ENCODE data around the gene RHBDD3. TPM values are rescaled to one million over a fixed set of nuclear protein-coding genes. Genes with fewer than 3 reads are reported as not detected.

The RHBDD3 gene
- 10 to 100 TPM; 17.6 to 20.5 TPM for total RNA-seq

DNA sequence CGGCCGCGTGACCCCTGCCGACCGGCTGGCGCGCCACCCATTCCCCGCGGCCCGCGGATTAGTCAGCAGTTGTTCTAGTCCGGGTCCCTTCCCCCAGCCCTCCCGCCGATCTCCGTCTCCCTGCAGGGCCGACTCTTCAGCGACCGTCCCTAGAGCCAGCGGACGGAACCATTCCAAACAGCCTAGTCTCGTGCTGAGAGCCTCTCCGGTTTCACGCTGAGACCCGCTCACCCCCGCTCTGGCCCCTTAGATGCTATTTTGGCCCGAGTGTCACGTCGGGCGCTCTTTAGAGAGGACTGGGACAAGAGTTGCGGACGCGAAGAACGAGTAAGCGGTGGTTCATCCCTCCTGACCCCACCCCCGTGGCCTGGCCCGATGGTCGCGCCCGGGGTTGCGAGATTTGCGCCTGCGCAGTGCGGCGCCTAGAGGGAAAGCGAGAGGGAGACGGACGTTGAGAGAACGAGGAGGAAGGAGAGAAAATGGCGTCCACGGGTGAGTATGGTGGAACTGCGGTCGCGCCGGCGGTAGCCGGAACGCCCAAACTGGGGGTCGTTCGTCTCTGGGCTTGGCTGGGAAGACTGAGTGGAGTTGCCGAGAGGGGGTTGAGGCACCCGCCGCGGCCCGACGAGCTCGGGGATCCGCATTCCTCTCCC lies at the start of gene RHBDD3, which contains the start of gene EWSR1:
RHBDD3 (minus strand) TSS at position 124 of the 653 bp plus-strand sequence. CDS start 2,355 bp downstream, outside the sequence.
EWSR1 (plus strand) TSS at position 411 of the 653 bp plus-strand sequence; CDS start at position 480, 69 bp downstream.
- Mint-ChIP-seq H3K36me3 (ENCODE audit: low read depth) (peaks cover 57% of the 10 kb centered on the region), H3K4me3 (peak within 1 kb of the TSS; percentile 99), H3K4me1 (ENCODE audit: low read depth) (peaks cover 39% of the 10 kb centered on the region), H3K9me3 (no peaks in the 10 kb centered on the region), H3K27ac (peak within 1 kb of the TSS; percentile 100), H3K27me3 (ENCODE audit: low read depth) (no peaks in the 10 kb centered on the region)
- CTCF ChIA-PET = no interaction called here
- intact Hi-C loops (cut with micrococcal nuclease) = loop anchor here (1.0 to 2.0 kb wide), 3 partner anchors 285 to 527 kb away; partner anchors contain the start of genes CHEK2, THOC5 and ZNRF3
- DNase-seq = peak; percentile 94

DNA sequence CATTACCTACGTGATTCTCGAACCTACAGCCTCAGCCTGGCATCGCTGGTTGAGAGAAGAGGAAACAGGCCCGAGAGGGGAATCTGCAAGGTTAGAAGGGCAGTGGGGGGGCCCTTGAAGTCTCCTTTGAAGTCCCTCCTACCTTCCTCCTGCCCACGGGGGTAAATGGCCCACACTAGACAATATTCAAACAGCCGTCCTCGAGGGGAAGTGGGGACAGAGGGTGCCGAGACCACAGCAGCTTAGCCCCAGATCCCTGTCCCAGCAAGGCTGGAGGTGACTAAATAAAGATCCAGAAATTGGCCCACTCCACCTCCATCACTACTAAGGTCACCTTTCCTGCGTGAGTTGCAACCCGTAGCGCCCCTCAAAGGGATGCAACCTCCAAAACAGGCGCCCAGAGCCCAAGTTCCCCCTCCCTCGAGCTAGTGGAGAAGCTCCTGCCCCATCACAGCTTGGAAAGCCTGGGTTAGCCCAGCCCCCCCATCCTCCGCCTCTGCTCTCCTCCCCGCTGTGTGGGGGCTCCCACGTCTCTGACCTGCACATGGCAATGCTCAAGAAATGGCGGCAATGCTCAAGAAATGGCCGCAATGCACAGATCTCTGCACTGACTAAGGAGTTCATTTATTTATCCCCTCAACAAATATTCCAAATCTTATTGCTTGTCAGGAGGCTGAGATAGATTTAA lies 48.5 kb upstream of the RHBDD3 start:
- H3K27ac Mint-ChIP-seq = no peak overlapping the region
- peaks cover 39% of the 10 kb centered on the region for H3K27me3 Mint-ChIP-seq (ENCODE audit: low read depth)
- intact Hi-C loops (cut with micrococcal nuclease) = no loop called here
- peaks cover 19% of the 10 kb centered on the region for H3K4me1 Mint-ChIP-seq (ENCODE audit: low read depth)
- CTCF ChIA-PET = no interaction called here
- H3K36me3 Mint-ChIP-seq (ENCODE audit: low read depth) = no peaks in the 10 kb centered on the region
- H3K9me3 Mint-ChIP-seq = no peaks in the 10 kb centered on the region
- H3K4me3 Mint-ChIP-seq = no peak overlapping the region
- DNase-seq = no peak

DNA sequence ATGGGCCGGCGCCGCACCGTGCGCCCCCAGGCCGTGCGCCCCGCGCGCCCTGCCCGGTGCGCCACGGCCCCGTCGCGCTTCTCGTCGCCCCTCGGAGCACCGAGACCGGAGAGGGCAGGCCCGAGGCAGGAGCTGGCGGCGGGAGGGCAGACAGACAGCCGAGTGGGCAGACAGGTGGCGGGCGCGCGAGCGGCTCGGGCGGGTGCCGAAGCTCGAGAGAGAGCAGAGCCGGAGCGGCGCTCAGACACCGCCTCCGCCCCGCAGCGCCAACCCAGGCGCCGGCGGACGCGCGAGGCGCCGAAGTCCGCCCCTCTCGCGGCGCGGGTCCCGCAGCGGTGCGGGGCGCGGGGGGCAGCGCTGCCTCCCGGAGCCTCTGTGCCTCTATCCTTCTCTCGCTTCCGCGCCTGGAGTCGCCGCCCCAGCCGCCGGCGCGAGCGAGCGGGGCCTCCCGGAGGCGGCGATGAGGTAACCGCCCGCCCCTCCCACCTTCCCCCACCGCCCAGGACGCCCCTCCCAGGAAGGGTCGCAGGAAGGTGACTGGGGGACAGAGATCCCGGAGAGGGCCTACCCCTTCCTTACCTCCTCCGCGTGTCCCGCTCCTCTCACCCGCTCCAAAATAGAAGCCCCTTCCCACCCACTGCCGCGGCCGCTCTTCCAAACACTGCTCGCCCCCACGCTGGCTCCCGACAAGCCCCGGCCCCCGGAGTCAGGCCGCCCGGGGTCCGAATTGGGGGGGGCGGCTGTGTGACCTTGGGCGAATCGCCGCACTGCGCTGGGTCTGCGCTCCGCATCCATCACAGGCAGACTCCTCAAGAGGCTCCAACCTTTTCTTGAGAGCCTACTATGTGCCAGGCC lies 47.7 kb upstream of the RHBDD3 start, which contains the start of gene RASL10A:
RASL10A (minus strand) TSS at position 412 of the 855 bp plus-strand sequence. CDS start 451 bp downstream, outside the sequence.
- intact Hi-C loops (cut with micrococcal nuclease) = no loop called here
- no peak within 1 kb of the TSS for H3K27ac Mint-ChIP-seq

DNA sequence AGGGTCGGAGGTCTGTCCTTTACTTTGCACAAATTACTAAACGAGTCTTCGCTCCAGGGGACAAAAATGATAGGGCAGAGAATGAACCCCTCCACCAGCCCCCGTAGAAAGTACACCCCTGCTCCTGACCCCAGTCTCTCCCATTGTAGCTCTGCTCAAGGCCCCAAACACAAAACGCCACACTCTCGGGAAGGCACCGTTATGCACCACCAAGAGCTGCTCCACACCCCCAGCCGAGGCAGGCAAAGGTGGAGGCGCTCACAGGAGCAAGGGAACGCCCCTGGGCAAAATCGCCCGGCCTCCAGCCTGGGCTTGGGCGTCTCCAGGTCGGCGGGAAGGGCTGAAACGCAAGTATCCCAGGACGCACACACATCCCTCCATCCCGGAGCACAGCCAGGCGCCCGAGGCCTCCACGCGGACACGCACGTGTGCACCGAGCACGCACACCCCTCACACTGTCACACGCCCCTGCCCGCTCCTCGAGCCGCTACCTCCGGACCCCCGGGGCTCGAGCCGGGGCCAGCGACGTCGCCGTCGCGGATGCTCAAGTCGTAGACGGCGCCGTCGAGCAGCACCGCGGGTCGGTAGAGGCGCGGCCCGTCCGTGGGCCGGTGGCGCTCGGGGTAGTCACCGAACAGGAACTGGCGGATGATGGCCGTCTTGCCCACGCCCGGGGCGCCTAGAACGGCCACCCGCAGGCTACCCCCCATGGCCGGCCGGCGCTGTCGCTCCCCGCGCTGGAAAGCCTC lies 46.9 kb upstream of the RHBDD3 start:
- no peaks in the 10 kb centered on the region for H3K9me3 Mint-ChIP-seq
- peaks cover 39% of the 10 kb centered on the region for H3K27me3 Mint-ChIP-seq (ENCODE audit: low read depth)
- intact Hi-C loops (cut with micrococcal nuclease) = no loop called here
- no peak overlapping the region for H3K27ac Mint-ChIP-seq
- peak overlapping the region; percentile 14 for H3K4me3 Mint-ChIP-seq
- no peak for DNase-seq
- CTCF ChIA-PET = interaction anchor here (1.0 kb wide), 1 partner anchor 42 kb away, joined by 3 read pairs; no protein-coding TSS in a partner anchor
- H3K36me3 Mint-ChIP-seq (ENCODE audit: low read depth) = no peaks in the 10 kb centered on the region
- H3K4me1 Mint-ChIP-seq (ENCODE audit: low read depth) = peaks cover 21% of the 10 kb centered on the region

More for the DNA sequence above, 47.7 kb upstream of the RHBDD3 start, which contains the start of gene RASL10A:
- peak within 1 kb of the TSS; percentile 14 for H3K4me3 Mint-ChIP-seq
- no peaks in the 10 kb centered on the region for H3K36me3 Mint-ChIP-seq (ENCODE audit: low read depth)
- CTCF ChIA-PET = no interaction called here
- DNase-seq = no peak
- peaks cover 39% of the 10 kb centered on the region for H3K27me3 Mint-ChIP-seq (ENCODE audit: low read depth)
- peaks cover 21% of the 10 kb centered on the region for H3K4me1 Mint-ChIP-seq (ENCODE audit: low read depth)
- no peaks in the 10 kb centered on the region for H3K9me3 Mint-ChIP-seq

DNA sequence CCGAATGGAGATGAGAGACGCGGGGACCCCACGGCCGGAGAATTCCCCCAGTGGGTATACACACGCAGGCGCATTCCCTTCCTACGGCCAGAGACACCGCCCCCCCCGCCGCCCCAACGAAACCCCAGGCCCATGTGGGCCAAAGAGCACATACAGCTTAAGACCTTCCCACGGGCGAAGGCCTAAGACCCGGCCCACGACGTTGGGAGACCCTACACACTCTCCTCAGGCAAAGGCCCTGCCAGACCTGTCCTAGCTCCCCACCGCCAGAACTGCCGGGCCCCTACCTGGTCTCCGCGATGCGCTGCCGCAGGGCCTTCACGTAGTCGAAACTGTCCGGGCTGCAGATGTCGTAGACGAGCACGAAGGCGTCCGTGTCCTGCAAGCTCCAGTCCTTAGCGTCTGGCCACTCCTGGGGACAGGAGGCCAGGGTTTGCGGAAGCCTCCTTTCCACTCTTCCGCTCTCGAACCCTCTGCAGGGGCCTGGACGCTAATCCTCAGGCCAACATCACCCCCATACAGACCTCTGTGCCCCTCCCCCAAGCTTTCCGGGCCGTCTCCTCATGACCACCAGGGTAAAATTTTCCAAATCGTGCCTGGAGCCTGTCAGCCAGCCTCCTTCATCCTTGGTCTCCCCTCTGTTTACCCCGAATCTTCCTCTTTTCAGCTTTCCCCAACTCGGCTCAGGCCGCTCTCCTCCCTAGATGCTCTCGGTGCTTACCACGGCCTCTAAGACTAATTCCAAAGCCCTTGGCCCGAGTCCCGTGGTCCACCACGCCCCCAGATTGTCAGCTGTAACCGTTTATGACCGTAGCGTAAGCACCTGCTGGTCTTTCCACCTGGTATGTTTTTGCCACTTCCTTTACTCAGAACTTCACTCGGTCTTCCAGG lies 46.0 kb upstream of the RHBDD3 start:
- Mint-ChIP-seq H3K27me3 (ENCODE audit: low read depth) (peaks cover 39% of the 10 kb centered on the region), H3K36me3 (ENCODE audit: low read depth) (no peaks in the 10 kb centered on the region)
- CTCF ChIA-PET = interaction anchor here (0.6 to 2.3 kb wide), 9 partner anchors 10 to 1378 kb away, joined by 3 to 9 read pairs (median 3); partner anchors contain the start of gene KREMEN1

DNA sequence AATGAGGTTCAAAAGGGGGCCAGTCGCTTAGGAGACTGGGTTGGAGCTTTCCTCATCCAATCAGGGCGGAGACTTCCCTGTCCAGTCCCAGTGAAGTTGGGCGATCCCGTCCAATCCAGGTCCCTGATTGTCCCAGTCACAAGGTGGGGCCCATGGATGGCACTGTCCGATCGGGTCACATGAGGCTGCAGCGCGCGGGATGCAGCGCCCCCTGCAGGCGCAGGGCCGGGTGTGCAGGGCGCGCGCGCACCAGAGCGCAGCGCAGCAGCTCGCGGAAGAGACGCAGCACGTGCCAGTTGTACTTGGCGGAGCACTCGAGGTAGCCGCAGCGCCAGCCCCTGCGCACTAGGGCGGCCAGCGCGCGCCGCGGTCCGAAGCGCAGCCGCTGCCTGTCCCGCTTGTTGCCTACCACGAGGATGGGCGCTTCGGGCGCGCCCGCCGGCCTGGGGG lies 45.4 kb upstream of the RHBDD3 start:
- no peaks in the 10 kb centered on the region for H3K9me3 Mint-ChIP-seq

More for the DNA sequence above, 46.0 kb upstream of the RHBDD3 start:
- no peak for DNase-seq
- Mint-ChIP-seq H3K27ac (no peak overlapping the region), H3K4me3 (no peak overlapping the region), H3K9me3 (no peaks in the 10 kb centered on the region), H3K4me1 (ENCODE audit: low read depth) (peaks cover 23% of the 10 kb centered on the region)
- intact Hi-C loops (cut with micrococcal nuclease) = no loop called here

DNA sequence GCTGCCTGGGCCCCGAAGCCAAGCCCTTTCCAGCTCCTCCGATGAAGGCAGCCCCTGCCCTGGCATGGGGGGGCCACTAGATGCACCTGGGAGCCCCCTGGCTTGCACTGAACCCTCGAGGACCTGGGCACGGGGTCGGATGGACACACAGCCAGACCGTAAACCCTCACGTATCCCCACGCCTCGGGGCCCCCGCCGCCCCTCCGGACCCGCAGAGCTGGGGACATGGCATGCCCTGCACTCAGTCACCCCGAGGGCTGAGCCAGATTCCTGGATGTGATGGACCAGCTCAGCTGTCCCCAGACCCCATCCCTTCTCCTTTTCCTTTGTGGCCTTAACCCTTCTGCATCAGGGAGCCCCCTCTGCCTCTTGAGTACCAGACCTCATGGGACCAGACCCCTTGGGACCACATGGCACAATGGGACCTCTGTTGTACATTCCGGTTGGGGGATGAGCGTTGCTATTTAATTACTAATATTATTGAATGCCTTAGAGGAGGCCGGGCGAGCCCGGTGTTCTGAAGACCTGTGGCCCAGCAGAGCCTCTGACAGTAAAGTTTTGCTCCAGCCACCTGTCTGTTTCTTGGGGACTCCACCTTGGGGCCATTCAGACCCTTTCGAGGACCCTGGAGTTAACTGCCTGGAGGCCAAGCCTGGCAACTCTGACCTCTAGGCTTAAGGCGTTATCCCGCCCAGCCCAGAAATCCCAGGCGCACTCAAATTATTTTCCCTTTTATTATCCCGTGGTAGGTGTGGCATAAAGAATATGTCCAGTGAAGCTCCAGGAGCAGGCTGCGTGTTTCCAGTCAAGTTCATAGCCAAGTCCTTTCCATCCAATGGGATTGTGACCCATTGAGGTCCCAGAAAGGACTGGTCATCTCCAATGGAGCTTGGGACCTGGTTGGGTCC lies 44.7 kb upstream of the RHBDD3 start:
- H3K27me3 Mint-ChIP-seq (ENCODE audit: low read depth) = peaks cover 42% of the 10 kb centered on the region
- CTCF ChIA-PET = interaction anchor here (0.7 to 2.3 kb wide), 6 partner anchors 11 to 240 kb away, joined by 3 to 9 read pairs (median 4); partner anchors contain the start of gene KREMEN1
- no peak overlapping the region for H3K4me3 Mint-ChIP-seq
- no peaks in the 10 kb centered on the region for H3K36me3 Mint-ChIP-seq (ENCODE audit: low read depth)
- no peaks in the 10 kb centered on the region for H3K9me3 Mint-ChIP-seq
- peaks cover 24% of the 10 kb centered on the region for H3K4me1 Mint-ChIP-seq (ENCODE audit: low read depth)
- H3K27ac Mint-ChIP-seq = no peak overlapping the region
- DNase-seq = no peak
- intact Hi-C loops (cut with micrococcal nuclease) = no loop called here

More for the DNA sequence above, 45.4 kb upstream of the RHBDD3 start:
- peak; percentile 37 for DNase-seq
- Mint-ChIP-seq H3K36me3 (ENCODE audit: low read depth) (no peaks in the 10 kb centered on the region), H3K4me3 (no peak overlapping the region), H3K27ac (no peak overlapping the region), H3K4me1 (ENCODE audit: low read depth) (peaks cover 23% of the 10 kb centered on the region), H3K27me3 (ENCODE audit: low read depth) (peaks cover 39% of the 10 kb centered on the region)
- intact Hi-C loops (cut with micrococcal nuclease) = no loop called here
- CTCF ChIA-PET = interaction anchor here (0.6 to 2.3 kb wide), 8 partner anchors 9 to 1377 kb away, joined by 3 to 9 read pairs (median 4); partner anchors contain the start of gene KREMEN1

DNA sequence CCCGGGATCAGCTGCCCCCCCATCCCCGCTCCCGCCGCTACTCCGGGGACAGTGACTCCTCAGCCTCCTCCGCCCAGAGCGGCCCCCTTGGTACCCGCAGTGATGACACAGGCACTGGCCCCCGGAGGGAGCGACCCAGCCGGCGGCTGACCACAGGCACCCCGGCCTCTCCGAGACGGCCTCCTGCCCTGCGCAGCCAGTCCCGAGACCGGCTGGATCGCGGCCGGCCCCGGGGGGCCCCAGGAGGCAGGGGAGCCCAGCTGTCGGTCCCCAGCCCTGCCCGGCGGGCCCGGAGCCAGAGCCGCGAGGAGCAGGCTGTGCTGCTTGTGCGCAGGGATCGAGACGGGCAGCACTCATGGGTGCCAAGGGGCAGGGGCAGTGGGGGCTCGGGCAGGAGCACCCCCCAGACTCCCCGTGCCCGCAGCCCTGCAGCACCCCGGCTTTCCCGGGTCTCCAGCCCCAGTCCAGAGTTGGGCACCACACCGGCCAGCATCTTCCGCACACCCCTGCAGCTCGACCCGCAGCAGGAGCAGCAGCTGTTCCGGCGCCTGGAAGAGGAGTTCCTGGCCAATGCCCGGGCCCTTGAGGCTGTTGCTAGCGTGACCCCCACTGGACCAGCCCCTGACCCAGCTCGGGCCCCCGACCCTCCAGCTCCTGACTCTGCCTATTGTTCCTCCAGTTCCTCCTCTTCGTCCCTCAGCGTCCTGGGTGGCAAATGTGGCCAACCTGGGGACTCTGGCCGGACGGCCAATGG lies 43.9 kb upstream of the RHBDD3 start:
- Mint-ChIP-seq H3K4me3 (no peak overlapping the region), H3K9me3 (no peaks in the 10 kb centered on the region), H3K4me1 (ENCODE audit: low read depth) (peaks cover 26% of the 10 kb centered on the region), H3K27ac (no peak overlapping the region), H3K27me3 (ENCODE audit: low read depth) (peaks cover 40% of the 10 kb centered on the region), H3K36me3 (ENCODE audit: low read depth) (no peaks in the 10 kb centered on the region)
- intact Hi-C loops (cut with micrococcal nuclease) = no loop called here
- DNase-seq = no peak
- CTCF ChIA-PET = interaction anchor here (1.0 to 2.3 kb wide), 2 partner anchors 10 to 42 kb away, joined by 3 to 9 read pairs; no protein-coding TSS in a partner anchor

DNA sequence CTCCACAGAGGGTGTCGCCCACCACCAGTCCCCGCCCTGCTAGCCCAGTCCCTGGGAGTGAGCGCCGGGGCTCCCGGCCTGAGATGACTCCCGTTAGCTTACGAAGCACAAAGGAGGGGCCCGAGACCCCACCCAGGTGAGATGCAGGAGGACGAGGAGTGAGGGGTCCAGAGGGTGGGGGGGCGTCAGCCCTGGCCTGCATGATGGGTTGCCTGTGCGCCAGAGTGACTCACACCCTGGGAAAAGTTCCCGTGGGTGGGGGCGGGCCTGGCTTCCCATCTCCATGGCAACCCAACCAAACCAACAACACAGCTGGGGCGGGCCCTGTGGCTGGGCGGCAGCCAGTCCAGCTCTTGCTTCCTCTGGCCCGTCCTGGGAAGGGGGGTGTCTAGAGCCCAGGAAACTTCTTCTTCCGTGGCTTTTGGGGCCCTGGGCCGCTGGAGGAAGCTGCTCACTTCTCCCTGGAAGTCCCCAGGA lies 43.1 kb upstream of the RHBDD3 start:
- H3K27ac Mint-ChIP-seq = no peak overlapping the region
- CTCF ChIA-PET = no interaction called here
- intact Hi-C loops (cut with micrococcal nuclease) = no loop called here
- H3K36me3 Mint-ChIP-seq (ENCODE audit: low read depth) = no peaks in the 10 kb centered on the region
- H3K27me3 Mint-ChIP-seq (ENCODE audit: low read depth) = peaks cover 38% of the 10 kb centered on the region
- H3K4me1 Mint-ChIP-seq (ENCODE audit: low read depth) = peaks cover 30% of the 10 kb centered on the region
- H3K4me3 Mint-ChIP-seq = no peak overlapping the region
- H3K9me3 Mint-ChIP-seq = no peaks in the 10 kb centered on the region
- peak; percentile 81 for DNase-seq

Data from activated naive CD4-positive, alpha-beta T cell treated with anti-CD3 and anti-CD28 coated beads for 36 hours (primary cell).